Glomerular visceral epithelial cell (primary cell): ENCODE results near the gene C6orf58.
A peak's percentile ranks its signal among the peaks of the same experiment; 100 is the strongest.

ENCODE experiments used
- DNase-seq: peaks from one replicate; pipeline ENCODE4 v3.0.0-alpha.2; 2016; ENCODE audit errors: extremely low spot score

Gene C6orf58

DNA sequence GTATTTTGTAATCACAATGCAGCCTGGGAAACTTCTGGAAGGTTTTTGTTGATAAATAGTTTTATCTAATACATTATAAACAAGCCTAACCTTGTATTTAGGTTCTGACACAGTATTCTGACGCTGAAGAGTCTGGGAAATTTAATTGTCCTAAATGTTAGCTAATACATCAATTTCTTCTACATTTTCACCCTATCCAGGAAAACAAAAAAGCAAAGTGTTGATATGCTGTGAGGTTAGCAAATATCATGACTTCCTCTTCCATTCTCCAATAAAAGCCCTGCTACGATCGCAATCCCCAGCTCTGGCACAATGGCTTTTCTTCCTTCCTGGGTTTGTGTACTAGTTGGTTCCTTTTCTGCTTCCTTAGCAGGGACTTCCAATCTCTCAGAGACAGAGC, at the start of gene C6orf58:
Gene C6orf58, plus strand, starts transcription at position 301 of the 400 bp plus-strand sequence. Its CDS starts 12 bp downstream, at position 313.
- DNase-seq: no peak

DNA sequence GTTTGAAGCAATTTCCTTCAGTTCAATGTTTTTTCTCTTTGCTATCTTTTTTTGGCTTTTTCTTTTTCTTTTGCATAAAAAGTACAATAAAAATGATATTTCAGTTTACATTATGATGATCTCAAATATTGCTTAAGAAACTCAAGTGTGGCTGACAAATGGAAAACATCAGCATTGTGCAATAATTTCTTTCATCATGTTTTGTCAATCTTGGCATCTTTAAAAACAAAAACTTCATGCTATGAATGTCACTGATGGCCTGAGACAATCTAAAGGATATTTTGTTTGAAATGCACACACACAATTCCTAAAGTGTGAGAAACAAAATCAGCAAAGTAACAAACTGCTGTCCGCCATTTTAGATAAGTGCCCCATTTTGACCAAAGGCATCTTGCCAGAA, 44.0 kb upstream of the C6orf58 start:
- no peak for DNase-seq

DNA sequence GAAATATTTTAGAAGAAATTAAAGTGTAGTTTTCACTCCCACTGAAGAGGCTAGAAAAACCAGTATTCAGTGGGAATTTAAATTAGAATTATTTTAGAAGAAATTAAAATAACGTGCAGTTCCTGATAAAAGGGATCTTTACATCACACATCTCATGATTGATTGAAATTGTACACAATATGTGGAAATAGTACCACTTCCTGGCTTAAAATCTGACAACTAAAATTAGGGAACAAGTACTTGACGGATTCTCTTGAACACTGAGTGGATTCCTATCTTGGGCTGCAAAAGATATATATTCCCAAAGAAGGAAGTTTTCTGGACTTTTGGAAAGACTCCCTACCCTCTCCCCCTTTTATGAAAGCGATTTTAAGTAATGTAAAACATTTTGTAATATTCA, 43.2 kb upstream of the C6orf58 start:
- no peak for DNase-seq

DNA sequence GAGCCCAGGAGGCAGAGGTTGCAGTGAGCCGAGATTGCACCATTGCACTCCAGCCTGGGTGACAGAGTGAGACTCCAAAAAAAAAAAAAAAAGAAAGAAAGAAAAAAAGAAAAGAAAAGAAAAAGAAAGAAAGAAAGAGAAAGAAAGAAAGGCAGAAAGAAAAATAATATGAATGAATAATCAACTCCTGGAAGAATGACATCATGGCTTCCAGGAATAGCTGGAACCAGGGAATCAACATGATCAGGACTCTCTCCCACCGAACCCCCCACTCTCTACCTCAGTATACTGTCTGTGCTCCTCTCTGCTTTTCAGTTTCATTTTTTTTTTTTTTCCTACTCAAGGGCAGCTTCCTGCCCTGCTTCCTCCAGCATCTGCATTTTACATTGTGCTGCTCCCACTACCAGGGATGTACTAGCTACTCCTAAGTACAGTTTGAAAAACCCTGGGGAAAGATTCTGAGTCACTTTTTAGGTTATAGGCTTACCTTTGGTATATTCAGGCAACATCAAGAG, 38.2 kb upstream of the C6orf58 start:
- no peak for DNase-seq

DNA sequence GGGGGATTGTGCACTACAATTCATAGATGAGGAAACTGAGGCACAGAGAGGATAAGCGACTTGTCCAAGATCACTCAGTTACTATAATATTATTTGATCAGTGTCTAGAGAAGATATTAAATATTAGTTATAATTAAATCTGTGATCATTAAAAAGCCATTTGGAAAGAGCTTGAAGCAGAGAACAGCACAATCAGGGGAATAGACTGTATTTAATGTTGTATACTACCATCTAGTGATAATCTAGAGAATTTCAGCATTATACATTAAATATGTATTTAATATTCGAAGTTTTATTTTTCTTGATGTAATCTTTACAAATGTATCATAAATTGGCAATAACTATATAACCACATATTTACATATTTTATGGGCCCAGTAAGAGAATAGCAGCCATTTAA, 37.7 kb upstream of the C6orf58 start:
- no peak for DNase-seq

DNA sequence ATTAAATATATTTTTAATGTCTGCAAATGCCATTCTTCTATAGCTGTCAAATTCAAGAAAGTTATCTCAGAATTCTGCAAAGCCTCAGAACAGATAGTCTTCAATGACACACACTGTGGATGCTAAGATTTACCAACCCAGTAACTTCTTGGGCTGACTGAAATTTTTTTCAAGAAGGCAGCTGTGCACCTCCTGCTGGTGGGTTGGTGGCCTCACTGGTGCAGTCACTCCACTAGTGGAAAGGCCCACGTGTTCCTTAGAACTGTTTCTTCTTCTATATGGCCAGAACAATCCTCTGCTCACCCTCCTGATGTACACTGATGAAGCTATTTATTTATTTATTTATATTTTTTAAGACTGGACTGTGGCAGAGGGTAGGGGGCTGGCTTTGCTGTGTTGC, 29.8 kb upstream of the C6orf58 start:
- DNase-seq: no peak

DNA sequence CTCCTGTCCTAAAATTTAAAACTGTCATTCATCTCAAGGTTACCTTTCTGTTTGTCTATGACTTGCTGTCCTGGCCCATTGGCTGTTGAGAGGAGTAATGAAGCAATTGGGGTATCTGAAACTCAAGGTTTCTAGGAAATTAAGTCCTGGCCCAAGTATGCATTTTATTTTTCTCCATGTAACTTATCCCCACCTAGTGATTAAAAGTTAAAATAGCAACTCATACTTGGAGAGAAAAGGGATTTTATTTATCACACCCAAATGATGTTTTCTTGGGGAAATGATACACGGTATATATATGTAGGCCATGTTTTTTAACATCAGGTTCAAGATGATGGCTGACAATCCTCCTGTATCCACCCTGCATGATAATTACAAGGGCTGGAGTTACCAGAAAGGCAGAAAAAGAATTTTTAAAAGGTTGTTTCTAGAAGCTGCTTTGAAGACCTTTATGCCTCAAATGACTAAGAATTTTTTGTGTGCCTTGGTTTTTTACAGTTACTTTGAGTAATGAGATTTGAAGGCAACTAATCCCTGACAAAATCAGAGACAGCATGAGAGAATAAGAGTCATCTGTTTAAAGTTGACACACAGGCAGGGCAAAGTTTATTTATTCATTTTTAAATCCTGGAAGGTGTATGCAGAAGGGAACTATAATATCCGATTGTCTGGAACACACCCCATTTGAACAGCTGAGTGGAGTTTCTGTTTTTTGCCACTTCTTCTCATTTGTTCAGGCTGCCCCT, 28.9 kb upstream of the C6orf58 start:
- DNase-seq: no peak

DNA sequence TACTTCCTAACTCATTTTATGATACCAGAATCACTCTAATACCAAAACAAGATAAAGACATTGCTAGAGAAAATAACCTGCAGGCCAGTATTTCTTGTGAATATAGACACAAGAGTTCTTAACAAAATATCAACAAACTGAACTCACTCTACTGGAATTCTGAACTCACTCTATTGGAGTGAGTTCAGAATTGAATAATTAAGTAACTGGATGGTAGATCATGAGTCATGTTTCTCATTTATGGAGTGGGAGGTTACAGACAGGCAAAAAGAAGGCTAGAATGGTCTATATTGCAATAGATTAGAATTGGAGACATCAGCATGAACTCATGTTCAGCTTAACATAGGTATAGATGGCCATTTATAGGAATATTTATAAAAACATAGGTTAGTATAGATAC, 26.6 kb upstream of the C6orf58 start:
- no peak for DNase-seq

DNA sequence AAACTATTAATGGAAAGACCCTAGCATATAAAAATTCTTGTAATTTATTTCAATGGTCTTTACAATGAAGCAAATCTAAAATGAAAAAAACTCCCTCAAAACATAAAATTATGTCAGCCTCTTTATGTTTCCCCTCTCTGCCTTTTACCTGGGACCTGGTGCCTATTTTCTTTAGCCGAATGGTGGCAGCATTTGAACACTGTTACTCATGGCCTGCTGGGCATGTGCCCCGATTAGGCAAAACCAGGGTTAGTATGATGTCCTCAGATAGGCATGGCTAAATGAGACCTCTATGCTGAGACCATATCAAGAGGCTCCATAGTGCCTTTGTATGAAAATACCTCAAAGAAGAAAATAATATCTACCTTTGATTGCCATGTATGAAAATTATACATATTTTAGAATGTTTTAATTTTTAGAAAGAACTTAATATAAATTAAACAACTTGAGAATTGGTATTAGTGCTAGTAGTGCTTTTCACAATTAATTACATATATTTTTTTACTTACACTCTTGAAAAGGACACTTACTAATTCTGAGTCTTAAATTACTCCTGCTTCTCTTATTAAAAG, 22.5 kb upstream of the C6orf58 start:
- peak; percentile 46 for DNase-seq

DNA sequence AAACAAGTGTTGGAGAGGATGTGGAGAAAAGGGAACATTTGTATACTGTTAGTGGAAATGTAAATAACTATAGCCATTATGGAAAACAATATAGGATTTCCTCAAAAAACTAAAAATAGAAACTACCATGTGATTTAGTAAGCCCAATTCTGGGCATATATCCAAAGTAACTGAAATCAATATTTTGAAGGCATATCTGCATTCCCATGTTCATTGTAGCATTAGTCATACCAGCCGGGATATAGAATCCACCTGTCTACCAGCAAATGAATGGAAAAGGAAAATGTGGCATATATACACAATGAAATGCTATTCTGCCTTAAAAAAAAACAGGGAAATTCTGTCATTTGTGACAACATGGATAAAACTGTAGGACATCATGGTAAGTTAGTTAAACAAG, 15.3 kb upstream of the C6orf58 start:
- no peak for DNase-seq

DNA sequence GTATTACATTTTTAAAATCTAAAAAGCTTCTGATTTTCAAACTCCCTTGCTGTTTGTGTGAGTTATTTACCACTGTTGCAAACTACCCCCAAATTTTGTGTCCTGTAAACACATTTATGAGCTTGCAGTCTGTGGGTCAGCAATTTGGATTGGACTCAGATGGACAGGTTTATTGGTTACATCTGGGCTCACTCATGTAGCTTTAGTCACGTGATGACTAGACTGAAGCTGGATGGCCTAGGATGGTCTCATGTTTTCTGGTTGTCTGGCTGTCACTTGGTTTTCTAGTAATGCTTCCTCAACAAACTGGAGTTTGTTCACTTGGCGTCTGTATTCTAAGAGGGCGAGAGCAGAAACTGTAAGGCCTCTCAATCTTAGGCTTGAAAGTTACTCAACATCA, 12.2 kb upstream of the C6orf58 start:
- no peak for DNase-seq

DNA sequence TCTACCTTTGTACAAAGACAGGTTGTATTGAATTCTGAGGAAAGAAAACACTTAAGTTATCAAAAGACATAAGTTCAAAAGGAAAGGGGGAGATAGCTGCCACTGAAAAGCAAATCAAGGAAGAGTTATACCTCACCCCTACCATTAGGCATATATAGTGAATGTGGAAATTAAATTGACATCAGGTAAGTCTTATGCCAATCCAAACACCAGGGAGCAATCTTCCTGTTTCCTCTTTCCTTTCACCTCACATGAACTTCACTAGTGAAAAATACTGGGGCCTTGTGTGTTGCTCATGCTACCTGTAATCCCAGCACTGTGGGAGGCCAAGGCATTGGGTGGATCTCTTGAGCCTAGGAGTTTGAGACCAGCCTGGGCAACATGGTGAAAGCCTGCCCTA, 10.9 kb upstream of the C6orf58 start:
- no peak for DNase-seq

DNA sequence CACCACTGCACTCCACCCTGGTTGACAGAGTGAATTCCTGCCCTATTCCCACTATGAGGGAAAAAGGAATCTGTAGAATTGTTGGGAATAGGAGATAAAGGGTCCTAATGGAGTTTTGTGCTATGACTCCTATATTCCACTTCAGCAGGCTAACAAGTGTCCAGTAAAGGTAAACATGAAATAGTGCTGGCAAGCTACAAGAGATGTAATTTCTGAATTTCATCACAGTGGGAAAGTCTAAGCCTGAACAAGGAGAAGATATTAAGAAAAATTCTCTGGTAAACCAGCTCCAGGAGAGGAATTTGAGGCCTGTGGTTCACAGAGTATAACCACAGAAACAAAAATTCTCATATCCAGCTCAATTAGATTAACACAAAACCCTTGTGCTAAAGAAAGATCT, 10.3 kb upstream of the C6orf58 start:
- peak; percentile 28 for DNase-seq

DNA sequence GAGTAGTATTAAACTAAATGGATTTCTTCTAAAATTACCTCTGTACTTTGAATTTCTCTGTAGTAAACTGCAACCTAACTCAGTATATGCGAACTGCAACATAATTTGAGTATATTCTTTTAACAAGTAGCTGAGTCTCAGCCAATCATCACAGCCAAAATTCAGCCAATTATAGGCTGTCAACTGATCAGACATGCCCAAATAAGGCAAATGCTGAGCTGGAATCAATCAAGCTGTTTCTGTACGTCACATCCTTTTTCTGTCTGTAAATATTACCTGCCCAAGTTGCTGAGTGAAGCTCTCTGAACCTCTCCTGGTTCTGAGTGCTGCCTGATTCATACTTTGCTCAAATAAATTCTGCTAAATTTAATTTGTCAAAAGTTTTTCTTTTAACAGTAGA, 9.5 kb upstream of the C6orf58 start:
- DNase-seq: no peak

DNA sequence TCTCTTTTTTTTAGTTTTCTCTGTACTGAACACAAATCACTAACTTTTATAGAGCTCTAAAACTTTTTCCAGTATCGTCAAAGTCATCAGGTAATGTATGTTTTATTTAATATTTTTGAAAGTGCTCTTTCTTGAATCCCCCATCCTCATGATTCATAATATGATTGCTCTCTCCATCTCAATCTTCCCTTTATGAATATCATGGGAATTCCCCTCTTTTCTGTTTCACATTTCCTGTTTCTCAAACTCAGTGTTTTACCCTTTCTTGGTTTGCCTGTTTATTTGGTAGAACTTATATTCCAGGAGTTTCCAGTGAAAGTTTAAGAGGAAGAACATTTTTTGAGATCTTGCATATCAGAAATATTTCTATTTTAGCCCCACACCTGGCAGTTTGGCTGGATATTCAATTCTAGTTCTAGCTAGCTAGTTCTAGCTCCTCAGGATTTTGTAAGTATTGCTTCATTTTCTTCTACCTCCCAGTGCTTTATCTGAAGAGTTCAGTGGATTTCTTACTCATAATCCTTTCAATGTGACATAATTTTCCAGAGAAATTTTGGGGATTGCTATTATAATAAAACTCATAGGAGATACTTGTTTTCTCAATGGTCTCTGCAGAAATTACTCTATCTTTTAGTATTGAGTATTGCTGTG, 6.1 kb upstream of the C6orf58 start:
- peak; percentile 35 for DNase-seq

DNA sequence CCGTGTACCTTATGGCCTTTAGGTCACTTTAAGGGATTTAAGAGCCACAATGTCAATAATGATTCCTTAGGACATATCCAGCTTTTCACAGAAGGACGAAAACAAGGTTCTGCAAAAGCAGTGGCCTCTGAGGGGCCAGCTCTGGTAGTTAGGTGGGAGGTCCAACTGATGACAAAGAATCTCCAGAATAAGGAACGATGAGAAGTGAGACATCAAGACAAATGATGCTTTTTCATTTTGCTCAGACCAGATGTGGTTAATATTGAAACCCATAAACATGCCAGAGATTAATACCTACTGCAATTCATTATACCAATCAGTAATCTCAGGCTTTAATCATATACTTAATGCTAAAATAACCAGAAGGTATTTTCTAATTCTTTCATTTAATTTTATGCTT, 1.9 kb downstream of the C6orf58 start:
- DNase-seq: no peak

DNA sequence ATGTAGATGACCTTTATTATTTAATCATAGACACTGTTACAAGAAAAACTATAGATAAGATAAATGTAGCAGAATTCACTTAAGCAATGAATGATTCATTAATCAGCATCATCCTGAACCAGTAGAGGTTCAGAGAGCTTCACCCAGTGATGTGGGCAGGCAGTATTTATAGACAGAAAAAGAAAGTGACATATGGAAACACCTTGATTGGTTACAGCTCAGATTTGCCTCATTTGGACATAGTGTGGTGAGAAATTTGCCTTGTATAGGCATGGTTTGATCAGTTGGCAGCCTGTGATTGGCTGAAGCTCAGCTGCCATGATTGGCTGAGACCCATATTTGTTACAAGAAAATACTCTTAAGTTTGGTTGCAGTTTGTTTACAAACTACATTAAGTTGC, 4.6 kb downstream of the C6orf58 start:
- DNase-seq: no peak

DNA sequence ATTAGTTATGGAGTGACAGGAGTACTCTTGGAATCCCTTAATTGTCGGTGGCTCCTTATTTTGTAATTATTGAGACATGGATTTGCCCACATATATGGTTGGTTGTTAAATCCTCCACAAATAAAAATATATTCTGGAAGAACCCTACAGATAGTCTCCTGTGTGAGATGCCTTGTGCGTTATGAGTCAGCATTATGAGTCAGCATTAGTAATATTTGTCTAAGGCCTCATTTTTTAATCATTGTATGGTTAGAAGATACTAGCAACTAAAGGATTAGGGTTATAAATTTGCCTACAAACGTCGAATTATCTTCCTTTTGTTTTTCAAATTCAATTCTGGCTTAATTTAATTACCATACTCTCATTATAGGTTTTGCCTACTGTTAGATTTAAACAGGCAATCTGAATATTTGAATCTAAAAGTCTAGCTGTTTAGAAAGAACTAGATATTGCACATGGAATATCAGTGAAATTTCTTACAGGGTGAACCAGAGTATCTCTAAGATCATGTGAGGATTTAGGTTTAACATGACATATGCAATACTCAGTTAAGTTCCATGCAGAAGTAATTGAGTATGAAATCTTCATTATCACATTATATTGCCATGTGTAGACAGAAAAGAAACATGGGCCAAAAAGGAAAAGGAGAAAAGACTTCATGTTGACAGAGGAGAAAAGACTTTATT, 5.9 kb downstream of the C6orf58 start:
- peak; percentile 60 for DNase-seq

DNA sequence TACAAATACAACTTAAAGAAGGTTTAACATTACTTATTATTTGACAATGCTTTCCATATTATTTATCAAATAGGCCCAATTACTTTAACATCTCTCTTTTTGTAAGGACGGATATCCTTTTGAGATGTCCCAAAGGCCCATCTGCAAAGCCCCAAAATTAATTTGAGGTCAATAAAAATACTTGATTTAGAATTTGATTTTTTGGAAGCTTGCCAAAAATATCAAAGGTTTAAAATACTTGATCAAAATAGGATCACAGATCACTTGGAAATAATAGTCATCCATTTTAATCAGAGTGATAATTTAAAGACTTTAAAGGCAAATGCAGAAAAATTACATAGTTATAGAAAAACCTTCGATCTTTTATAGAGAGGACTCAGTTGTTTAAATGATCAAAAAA, 8.1 kb downstream of the C6orf58 start:
- no peak for DNase-seq

DNA sequence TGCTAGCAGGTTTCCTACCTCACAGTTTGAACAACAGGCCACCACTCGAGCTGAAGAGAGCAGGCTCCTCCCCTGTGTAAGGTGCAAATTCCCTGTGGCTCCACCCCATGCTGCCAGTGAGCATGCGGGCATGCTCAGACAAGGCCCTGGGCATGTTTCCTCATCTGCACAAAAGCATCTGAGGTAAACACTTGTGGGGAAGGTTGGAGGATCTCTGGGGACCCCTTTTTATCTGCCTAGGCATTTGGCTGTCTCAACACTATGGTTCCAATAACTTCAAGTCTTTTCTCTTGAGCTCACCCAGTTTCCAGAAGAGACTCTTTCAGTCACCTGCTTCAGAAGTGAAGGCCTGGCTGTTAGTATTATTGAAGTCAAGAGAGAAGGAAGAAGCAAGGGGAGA, 9.4 kb downstream of the C6orf58 start:
- no peak for DNase-seq

DNA sequence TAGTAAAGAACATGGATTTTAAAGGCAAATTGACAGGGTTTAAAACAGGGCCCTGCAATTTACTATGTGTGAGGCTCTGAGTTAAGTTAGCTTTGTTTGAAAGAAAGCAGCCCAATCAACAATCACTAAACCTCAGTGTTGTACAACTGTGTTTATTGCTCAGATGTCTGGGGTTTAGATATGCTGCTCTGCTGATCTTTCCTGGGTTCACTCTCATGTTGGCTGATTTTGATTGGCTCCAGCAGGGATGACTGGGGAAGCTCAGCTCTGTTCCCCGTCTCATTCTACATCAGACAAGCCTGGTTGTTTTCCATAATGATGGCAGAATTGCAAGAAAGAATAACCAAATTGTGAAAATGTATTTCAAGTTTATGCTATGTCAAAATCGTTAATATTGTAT, 10.9 kb downstream of the C6orf58 start:
- no peak for DNase-seq

DNA sequence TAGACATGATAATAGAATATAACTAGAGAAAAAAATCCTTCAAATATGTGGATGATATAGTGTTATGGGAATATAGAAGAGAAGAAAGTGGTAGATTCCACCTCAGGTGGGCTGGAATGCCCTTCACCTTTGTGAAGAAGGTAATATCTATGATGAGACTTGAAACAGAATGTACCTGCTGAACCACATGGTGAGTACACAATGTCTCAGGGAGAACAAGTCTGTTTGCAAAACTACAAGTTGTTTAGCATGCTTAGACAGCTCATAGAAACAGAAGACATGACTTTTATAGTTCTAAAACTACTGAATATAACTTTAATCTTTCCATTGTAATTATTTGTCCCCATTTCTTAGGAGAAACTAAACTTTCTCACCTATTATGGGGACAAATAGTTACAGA, 12.2 kb downstream of the C6orf58 start:
- DNase-seq: no peak

DNA sequence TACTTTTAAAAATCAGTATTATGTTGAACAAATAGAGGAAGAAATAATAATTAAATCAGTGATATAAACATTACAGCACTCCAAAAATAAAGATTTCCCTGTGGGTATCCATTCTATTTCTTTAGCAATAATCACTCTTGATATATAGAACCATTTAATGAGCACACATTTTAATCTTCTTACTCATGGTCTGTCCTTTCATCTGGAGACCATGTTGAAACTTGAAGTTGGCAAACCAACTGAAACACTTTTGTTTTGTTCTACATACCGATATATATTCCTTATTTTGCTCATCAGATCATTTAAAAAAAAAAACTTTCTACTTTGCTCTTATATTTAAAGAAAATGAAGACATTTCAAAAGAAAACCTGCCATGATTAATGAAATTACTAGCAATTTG, 13.4 kb downstream of the C6orf58 start:
- DNase-seq: no peak
